ENCODE data around the gene UBTD2.

GRCh38 chr5:172235827-172236736, 47.5 kb downstream of the UBTD2 start:
- TF ChIP-seq POLR2A (IDR thresholded peaks at IDR 0.05) (no peak), EP300 (IDR thresholded peaks at IDR 0.05) (no peak)
- TF ChIP-seq, protein P1, sequence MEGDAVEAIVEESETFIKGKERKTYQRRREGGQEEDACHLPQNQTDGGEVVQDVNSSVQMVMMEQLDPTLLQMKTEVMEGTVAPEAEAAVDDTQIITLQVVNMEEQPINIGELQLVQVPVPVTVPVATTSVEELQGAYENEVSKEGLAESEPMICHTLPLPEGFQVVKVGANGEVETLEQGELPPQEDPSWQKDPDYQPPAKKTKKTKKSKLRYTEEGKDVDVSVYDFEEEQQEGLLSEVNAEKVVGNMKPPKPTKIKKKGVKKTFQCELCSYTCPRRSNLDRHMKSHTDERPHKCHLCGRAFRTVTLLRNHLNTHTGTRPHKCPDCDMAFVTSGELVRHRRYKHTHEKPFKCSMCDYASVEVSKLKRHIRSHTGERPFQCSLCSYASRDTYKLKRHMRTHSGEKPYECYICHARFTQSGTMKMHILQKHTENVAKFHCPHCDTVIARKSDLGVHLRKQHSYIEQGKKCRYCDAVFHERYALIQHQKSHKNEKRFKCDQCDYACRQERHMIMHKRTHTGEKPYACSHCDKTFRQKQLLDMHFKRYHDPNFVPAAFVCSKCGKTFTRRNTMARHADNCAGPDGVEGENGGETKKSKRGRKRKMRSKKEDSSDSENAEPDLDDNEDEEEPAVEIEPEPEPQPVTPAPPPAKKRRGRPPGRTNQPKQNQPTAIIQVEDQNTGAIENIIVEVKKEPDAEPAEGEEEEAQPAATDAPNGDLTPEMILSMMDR (IDR thresholded peaks at IDR 0.05), result no peak
